Upper lobe of left lung (tissue), 6 donors: ENCODE measurements around the gene PPIL1. TPM values are rescaled to one million over a fixed set of nuclear protein-coding genes. Genes with fewer than 3 reads are reported as not detected.

Experiments
- ATAC-seq, 2 donors: fragments of 200-7000 bp; cut with Tn5 transposase; one replicate each; pipeline ENCODE4 v1.9.1; 2022; ENCODE audit warnings: mild to moderate bottlenecking in 2 of 2, moderate library complexity in 2 of 2; ENCODE audit not compliant: low FRiP score in 2 of 2
- DNase-seq, 2 donors: peaks; one replicate each; pipeline ENCODE4 v3.0.0-alpha.2; 2019 to 2020
- H3K27ac ChIP-seq, 4 donors: fragments of 200-600 bp; sonication (generic); one replicate each; pipeline ENCODE4 v1.5.1; 2016 to 2019
- H3K27me3 ChIP-seq, 4 donors: fragments of 200-600 bp; sonication (generic); one replicate each; pipeline ENCODE4 v1.5.1; 2017 to 2019
- H3K36me3 ChIP-seq, 4 donors: fragments of 200-600 bp; sonication (generic); one replicate each; pipeline ENCODE4 v1.5.1; 2016 to 2019
- H3K4me1 ChIP-seq, 4 donors: fragments of 200-600 bp; sonication (generic); one replicate each; pipeline ENCODE4 v1.5.1; 2018 to 2019
- H3K4me3 ChIP-seq, 4 donors: fragments of 200-600 bp; sonication (generic); one replicate each; pipeline ENCODE4 v1.5.1; 2017 to 2019; ENCODE audit warnings: mild to moderate bottlenecking in 2 of 4, moderate library complexity in 1 of 4
- H3K9me3 ChIP-seq, 4 donors: fragments of 200-600 bp; sonication (generic); one replicate each; pipeline ENCODE4 v1.5.1; 2018 to 2019
- CTCF ChIP-seq, 6 experiments: fragments of 450-650 bp in 4 of 6; fragments of 200-600 bp in 2 of 6; sonication (generic) in 2 of 6; IDR thresholded peaks; one replicate each; pipeline ENCODE4 v1.5.1; 2016 to 2019; ENCODE audit warnings: antibody characterized with exemption in 6 of 6
- EP300 ChIP-seq, 4 donors: sonication (generic); formaldehyde crosslinking; IDR thresholded peaks; one replicate each; pipeline ENCODE4 v1.5.1; 2017; ENCODE audit warnings: antibody characterized with exemption in 4 of 4, control low read depth in 2 of 4
- POLR2A ChIP-seq, 4 donors: fragments of 450-650 bp; IDR thresholded peaks; one replicate each; pipeline ENCODE4 v1.5.1; 2016 to 2017; ENCODE audit warnings: antibody characterized with exemption in 4 of 4, mild to moderate bottlenecking in 2 of 4
- POLR2AphosphoS5 ChIP-seq, 2 donors: sonication (generic); formaldehyde crosslinking; IDR thresholded peaks; one replicate each; pipeline ENCODE4 v1.5.1; 2017; ENCODE audit warnings: antibody characterized with exemption in 2 of 2
- WGBS, 2 donors: methylation state at CpG; one replicate each; pipeline ENCODE4 v1.1.5; 2017 to 2018; 5-methylcytosine and 5-hydroxymethylcytosine counted together
- total RNA-seq, 6 donors: library from RNA; depleted of rRNA in 4 of 6; stranded (reverse); fragments of >200 nt in 4 of 6; gene quantifications; one replicate each; pipeline versions ENCODE4 v1.1.0 to v1.2.1, GENCODE V29; 2016 to 2021
- donor health status: DM: no; HTN: no; CAD: no; lungs with moderate emphysema.
- donor health status: DM: no; HTN: yes; CAD: no; lungs with severe emphysema.

The PPIL1 gene
- total RNA-seq, 6 donors from 2014 or later: 2.2 to 21.7 (median 11.9) TPM

DNA sequence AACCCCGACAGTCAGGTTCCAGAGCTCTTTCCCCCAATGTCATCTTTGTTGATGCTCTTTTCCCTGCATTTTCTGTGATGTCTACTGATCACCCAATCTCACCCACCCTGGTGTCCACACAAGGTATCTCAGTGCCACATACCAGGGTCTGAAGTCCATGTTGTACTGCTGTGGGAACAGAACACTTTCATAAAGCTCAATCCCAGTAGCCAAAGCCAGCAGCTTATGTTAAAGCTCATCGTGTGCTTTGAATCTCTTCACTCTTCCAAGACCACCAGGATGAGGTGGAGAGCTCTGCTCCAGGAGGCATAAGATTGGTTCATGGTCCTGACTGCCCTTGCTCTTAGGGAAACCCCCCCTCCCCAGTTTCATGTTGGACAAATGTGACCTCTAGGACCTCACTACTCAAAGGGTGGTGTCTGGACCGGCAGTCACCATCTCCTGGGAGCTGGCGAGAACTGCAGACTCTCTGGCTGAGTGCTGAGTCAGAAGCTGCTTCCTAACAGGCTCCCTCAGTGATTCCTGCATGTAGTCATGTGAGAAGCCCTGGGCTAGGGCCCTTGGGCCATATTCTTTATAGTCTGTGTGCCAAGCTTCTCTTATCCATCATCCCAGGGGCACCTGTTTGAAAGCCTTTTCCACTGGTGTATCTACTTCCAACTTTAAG, 22.0 kb downstream of the PPIL1 start:
- 68 to 93% methylated on average over 3 to 4 of the region's 4 CpGs for WGBS, 2 donors
- H3K4me1 ChIP-seq: peaks cover 11 to 14% (median 12%) of the 10 kb centered on the region in 4 donors
- no peak for TF ChIP-seq POLR2AphosphoS5 (IDR thresholded peaks at IDR 0.05)
- ATAC-seq (peak in 1 of 2 donors; percentile 32), DNase-seq (peak in 1 of 2 donors; percentile 42)
- H3K27me3 ChIP-seq: no peaks in the 10 kb centered on the region
- no peak overlapping the region for H3K4me3 ChIP-seq
- H3K27ac ChIP-seq: peak overlapping the region; percentile 27 to 68 (median 56)
- no peaks in the 10 kb centered on the region for H3K9me3 ChIP-seq
- H3K36me3 ChIP-seq: peaks cover 0 to 16% (median 12%) of the 10 kb centered on the region in 4 donors

DNA sequence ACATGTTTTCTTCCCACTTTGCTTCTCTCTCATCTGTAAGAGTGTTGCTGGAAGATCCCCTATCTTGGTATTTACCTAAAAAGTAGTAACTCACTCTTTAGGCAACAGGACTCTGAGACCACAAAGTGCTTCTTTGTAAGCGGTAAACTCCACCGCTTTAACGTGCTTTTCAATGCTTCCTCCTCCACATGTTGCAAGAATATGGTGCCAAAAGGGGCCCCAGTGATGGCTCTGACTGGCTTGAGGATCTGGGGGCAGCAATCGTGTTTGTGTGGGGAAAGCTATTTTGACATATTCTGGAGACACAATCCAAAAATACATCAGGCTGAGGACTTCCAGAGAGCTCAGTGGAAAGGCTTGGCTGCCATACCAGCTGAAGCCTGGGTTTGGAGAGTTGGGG, 23.0 kb downstream of the PPIL1 start:
- ATAC-seq (no peak), DNase-seq (no peak)
- Histone ChIP-seq H3K27me3 (no peaks in the 10 kb centered on the region), H3K4me1 (peaks cover 11 to 14% (median 12%) of the 10 kb centered on the region in 4 donors), H3K4me3 (no peak overlapping the region), H3K36me3 (peaks cover 0 to 16% (median 12%) of the 10 kb centered on the region in 4 donors), H3K27ac (peak overlapping the region in 3 of 4 donors; percentile 4 to 32 (median 12)), H3K9me3 (no peaks in the 10 kb centered on the region)
- WGBS, 2 donors: 50 to 51% methylated on average over 4 of the region's 4 CpGs
- TF ChIP-seq POLR2AphosphoS5 (IDR thresholded peaks at IDR 0.05): no peak
- TF ChIP-seq EP300 (IDR thresholded peaks at IDR 0.05): no peak
- TF ChIP-seq CTCF (IDR thresholded peaks at IDR 0.05): no peak
- TF ChIP-seq POLR2A (IDR thresholded peaks at IDR 0.05): no peak

DNA sequence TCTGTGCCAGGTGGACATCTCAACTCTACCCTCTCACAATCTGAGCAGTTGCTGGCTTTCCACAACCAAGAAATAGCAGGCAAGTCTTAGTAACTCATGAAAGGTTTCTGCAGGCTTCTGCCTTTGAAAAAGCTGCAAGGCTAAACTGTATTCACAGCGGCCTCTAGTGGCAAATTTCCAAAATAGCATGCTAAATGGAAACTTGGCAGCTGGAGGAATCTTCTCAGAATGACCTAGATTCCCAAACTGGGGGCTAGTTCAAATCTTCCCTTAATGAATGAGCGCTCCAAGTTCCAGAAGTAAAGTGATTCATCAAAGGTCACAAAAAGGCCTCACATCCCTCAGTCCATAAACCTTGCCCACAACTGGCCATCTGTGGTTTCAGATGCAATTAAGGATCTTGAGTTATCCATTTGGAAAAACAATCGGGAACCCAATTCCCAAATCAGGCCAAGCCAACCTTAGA, 23.4 kb downstream of the PPIL1 start:
- Histone ChIP-seq H3K4me1 (peaks cover 11 to 14% (median 12%) of the 10 kb centered on the region in 4 donors), H3K27me3 (no peaks in the 10 kb centered on the region), H3K4me3 (no peak overlapping the region), H3K36me3 (peaks cover 0 to 14% (median 12%) of the 10 kb centered on the region in 4 donors), H3K27ac (peak overlapping the region in 3 of 4 donors; percentile 4 to 32 (median 12)), H3K9me3 (no peaks in the 10 kb centered on the region)
- peak in 1 of 2 donors; percentile 43 for DNase-seq
- peak; percentile 64 to 73 (median 68) for TF ChIP-seq CTCF (IDR thresholded peaks at IDR 0.05)
- TF ChIP-seq POLR2AphosphoS5 (IDR thresholded peaks at IDR 0.05): no peak
- WGBS, 2 donors: 38 to 42% methylated on average over 3 of the region's 3 CpGs
- peak in 1 of 2 donors; percentile 73 for ATAC-seq

DNA sequence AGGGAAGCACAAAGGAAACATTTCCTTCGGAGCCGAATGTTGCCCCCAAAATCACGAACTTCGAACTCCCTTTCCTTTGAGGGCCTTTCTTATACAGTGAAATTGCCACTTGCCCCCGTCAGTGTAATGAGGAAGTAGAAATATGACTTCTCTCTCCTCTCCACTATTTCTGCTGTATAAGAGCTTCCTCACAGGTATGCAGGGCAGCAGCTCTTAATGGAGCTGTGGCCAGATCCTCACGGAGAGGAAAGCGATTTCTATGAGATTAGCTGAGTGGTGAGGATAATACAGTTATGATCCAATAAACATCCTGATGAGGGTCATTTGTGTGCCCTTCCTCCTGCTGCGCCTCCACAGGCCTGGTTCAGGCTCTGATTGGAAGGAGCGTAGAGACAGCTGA, 24.6 kb downstream of the PPIL1 start:
- ATAC-seq (no peak), DNase-seq (no peak)
- Histone ChIP-seq H3K36me3 (peaks cover 0 to 4% (median 1%) of the 10 kb centered on the region in 4 donors), H3K27ac (no peak overlapping the region), H3K4me3 (no peak overlapping the region), H3K9me3 (no peaks in the 10 kb centered on the region), H3K27me3 (no peaks in the 10 kb centered on the region), H3K4me1 (peaks cover 11 to 14% (median 12%) of the 10 kb centered on the region in 4 donors)
- 71 to 75% methylated on average over 9 of the region's 9 CpGs for WGBS, 2 donors
- no peak for TF ChIP-seq POLR2A (IDR thresholded peaks at IDR 0.05)
- TF ChIP-seq CTCF (IDR thresholded peaks at IDR 0.05): no peak
- no peak for TF ChIP-seq EP300 (IDR thresholded peaks at IDR 0.05)
- no peak for TF ChIP-seq POLR2AphosphoS5 (IDR thresholded peaks at IDR 0.05)

- no peak for TF ChIP-seq EP300 (IDR thresholded peaks at IDR 0.05)
- TF ChIP-seq CTCF (IDR thresholded peaks at IDR 0.05): no peak
- no peak for TF ChIP-seq POLR2AphosphoS5 (IDR thresholded peaks at IDR 0.05)
- TF ChIP-seq POLR2A (IDR thresholded peaks at IDR 0.05): no peak
- ATAC-seq (peak; percentile 57 to 72), DNase-seq (peak; percentile 77 to 81)
- Histone ChIP-seq H3K9me3 (no peaks in the 10 kb centered on the region), H3K36me3 (no peaks in the 10 kb centered on the region), H3K27ac (no peak overlapping the region), H3K27me3 (no peaks in the 10 kb centered on the region), H3K4me3 (peak overlapping the region in 3 of 4 donors; percentile 13 to 40 (median 17)), H3K4me1 (peaks cover 10 to 14% (median 11%) of the 10 kb centered on the region in 4 donors)
- WGBS, 2 donors: 41 to 48% methylated on average over 25 to 26 of the region's 26 CpGs
These were observed 25.8 kb downstream of the PPIL1 start for GRCh38 chr6:36848658-36849441.
